Middle frontal gyrus (tissue), 1 donor: Measurements from ENCODE around the gene PITPNC1.
A peak's percentile ranks its signal among the peaks of the same experiment; 100 is the strongest.
"Not testable (repeated sequence)": the region's sequence is repeated elsewhere in the genome, so short reads cannot be mapped to it uniquely, and the experiment has no call there.

Experiments
- DNase-seq: peaks from one replicate; pipeline ENCODE4 v3.0.0-alpha.2; 2015; ENCODE audit warnings: low spot score; ENCODE audit errors: extremely low spot score

The PITPNC1 gene

DNA sequence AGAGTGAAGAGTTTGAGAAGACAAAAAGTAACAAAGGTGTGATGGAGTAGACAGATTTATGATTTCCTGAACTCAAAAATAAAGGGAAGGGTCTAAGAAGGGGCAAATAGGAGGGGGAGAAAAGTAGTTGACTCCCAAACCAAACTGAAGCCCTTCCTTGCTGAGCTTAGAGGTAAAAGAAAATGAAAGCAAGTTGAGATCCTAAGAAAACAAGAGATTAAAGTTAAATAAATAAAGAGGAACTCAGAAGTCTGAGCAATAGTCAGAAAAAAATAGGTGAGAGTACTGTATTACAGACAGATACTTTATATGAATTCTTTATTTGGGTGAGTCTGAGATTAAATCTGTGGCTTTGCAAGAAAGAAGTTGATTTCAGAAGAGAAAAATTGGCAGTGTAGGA is 7.4 kb upstream of the PITPNC1 start:
- no peak for DNase-seq

DNA sequence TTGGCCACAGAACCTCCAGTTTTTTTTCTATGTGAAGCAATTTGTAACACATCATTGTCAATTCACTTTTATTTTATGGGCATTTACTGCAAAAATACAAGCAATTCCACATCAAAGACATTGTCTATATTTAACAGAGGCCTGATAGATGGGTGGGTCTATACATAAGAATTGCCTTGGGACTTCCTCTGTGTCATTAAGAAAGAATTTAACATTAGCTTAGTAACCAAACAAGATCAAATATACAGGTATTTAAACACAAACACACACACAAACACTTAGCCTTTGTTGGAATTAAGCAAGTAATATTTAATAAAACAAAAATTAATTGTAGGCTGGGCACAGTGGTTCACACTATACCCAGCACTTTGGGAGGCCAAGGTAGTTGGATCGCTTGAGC is 4.3 kb upstream of the PITPNC1 start:
- no peak for DNase-seq

DNA sequence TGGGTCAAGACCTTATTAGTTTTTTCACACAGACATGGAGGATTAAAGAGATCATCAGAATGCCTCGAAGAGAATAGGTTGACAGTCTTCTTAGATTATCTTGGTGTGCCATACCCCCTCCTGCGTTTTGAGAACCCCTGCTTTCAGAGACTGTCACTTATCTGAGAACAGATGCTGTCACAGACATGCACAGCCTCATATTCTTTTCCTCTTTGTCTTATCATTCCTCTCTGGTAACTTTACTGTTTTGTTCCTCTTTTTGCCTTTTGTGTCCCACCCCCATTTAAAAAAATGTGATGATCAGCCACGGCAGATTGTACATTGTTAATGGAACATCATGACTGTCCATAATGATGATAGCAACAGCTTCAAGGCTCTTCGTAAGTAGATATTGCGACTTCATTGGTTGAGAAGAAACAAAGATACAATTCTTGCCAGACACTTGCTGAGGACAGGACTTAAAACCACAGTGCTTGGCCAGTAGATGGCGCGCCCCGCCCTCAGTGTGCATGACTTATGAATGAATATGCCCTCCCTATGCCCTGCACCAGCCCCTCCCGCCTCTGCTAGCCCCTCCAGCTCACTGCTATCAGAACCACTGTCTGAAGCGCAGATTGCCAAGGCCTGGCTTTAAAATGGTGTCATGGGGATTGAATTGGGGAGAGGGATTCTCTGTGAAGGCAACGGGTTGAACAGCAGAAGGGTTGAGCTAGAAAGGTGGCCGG is 2.6 kb upstream of the PITPNC1 start:
- DNase-seq: peak; percentile 83

DNA sequence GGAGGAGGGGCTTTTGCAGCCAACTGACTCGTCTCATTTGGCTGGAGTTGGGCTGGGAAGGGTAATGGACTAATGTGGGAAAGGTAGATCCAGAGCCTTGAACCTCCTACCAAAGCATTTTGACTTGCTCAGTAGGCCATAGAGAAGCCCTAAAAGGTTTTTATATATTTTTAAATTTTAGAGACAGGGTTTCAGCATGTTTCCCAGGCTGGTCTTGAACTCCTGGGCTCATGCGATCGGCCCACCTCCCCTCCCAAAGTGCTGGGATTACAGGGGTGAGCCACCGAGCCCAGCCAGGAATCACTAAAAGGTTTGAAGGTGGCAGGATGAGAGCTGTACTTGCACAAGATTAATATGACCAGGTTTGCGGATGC is 2.0 kb upstream of the PITPNC1 start:
- DNase-seq: no peak

DNA sequence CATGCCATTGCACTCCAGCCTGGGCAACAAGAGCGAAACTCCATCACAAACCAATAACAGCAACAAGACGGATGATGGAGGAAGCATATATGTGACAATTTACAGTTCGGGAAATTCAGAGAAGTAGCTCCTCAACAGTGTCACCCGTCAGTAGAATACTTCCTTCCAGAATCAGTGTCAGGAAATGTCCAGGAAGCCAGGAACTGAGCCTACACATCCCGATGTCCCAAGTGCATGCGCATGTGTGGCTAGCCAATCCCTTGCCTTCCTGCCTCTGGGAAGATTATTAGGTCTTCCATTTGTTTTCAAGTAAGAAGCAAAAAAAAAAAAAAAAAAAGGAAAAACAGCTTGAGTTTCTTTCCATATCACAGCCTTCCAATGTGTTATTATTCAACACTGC is 1.4 kb upstream of the PITPNC1 start:
- DNase-seq: no peak

DNA sequence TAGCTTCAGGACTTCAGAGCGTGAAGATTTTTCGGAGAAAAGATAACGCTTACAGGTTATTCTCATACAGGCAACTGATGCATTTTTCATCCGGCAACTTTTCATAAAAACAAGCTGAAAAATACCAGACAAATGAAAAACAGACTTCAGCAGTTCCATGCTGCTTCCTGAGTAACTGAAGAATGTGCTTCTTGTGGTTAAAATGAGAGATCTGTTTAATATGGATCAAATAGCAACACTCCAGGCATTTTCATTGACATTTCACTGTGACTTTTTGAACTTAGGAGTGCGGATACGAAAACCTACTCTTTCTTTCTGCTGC is 705 bp upstream of the PITPNC1 start:
- DNase-seq: no peak

DNA sequence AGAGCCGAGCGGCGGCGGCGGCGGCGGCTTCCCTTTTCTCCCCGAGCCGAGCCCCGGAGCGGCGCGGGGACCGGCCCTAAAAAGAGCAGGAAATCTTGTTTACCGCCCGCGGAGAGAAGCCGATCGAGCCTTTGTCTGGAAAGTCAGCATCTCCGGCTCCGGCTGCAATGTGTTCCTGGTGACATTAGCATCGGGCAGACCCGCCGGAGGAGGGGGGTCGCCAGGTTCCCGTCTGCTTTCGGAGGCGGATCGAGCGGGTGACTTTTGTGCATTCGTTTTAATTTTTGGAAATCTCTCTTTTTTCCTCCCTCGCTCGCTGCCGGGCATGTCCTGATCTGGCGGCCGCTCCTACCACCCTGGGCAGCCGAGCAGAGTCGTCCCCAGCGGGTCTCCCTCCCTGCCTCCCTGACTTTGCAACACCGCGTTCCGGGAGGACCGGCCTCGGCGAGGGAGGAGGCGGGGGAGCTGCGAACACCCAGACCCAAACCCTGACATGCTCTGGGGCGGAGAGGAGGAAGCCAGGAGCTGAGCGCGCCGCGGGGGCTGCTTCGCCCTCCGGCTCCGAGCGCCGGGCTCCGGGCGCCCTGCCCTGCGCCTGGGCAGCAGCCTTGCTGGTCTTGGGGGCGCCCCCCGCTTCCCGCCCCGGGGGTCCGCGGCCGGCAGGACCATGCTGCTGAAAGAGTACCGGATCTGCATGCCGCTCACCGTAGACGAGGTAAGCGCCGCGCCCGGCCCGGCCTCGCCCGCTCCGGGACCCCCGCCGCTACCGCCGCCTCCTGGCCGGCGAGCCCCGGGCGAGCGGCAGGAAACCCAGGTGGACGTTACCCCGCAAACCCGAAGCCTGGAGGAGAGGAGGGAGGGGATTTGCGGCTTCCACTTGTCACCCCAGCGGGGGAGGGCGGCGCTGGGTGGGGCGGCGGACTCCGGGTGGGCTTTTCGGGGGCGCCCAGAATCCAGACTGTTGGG is 690 bp downstream of the PITPNC1 start:
- DNase-seq: no peak

DNA sequence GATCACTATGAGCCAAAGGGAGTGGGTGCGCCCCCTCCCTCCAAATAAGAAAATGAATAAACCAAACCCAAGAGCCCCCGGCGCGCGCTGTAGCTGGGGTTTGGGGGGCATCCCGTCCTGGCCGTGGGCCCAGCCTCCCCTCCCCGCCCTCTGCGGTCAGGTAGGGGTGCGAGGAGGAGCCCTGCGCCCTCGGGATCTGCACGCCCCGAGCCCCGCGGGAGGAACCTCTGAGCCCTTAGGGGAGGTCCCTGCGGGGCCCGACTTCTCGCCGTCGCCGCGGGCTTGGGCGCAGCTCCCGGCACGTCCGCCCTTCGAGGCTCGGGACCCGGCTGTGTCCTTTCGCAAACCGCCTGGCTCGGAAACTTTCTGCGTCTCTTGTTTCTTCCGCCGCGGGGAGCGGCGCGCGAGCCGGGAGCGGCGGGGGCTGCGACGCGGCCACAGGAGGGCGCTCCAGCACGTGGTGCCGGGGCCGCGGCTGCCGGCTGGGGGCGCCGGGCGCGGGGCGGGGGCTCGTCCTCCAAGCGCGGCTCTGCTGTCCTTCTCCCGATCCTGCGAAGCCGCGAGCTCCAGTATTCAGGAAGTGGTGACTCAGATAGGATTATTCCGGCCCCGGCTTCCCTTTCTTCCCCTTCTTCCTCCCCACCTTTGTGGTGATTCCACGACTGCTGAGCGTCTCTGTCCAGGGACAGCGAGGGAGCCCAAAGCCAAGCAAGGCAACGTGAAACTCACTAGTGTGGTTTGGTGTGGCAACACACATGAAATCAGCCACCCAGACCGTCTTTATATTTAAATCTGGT is 1.6 kb downstream of the PITPNC1 start:
- DNase-seq: peak; percentile 67

DNA sequence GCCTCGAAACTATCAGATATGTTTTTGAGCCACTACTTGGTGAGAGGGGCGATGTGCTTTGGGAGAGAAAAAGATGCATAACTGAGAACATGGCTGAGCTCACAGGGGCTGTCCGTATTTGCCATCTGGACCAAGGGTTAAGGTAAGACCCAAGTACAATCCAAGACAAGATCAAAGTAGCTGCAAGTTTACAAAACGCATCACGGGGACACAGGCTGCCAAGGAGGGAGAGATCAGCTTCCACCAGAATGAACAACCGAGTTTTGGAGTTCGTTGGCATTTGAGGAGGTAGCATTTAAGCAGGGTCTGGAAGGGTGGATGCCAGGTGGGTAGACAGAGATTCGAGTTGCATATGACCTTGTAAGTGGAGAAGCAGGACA is 2.2 kb downstream of the PITPNC1 start:
- DNase-seq: no peak

DNA sequence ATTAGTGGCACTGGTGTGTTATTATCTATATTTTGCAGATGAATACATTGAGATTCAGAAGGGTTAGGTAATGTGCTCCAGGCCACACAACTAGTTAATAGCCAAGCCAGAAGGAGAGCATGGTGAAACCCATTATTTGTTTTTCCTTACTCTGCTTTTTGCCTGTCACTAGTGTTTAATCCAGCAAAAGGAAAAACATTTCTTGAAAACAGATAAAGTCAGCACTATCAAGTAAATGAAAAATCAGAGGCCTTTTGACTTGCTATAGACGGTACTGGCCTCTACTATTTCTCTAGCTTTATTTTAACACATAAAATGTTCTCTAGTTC is 4.8 kb downstream of the PITPNC1 start:
- DNase-seq: no peak

DNA sequence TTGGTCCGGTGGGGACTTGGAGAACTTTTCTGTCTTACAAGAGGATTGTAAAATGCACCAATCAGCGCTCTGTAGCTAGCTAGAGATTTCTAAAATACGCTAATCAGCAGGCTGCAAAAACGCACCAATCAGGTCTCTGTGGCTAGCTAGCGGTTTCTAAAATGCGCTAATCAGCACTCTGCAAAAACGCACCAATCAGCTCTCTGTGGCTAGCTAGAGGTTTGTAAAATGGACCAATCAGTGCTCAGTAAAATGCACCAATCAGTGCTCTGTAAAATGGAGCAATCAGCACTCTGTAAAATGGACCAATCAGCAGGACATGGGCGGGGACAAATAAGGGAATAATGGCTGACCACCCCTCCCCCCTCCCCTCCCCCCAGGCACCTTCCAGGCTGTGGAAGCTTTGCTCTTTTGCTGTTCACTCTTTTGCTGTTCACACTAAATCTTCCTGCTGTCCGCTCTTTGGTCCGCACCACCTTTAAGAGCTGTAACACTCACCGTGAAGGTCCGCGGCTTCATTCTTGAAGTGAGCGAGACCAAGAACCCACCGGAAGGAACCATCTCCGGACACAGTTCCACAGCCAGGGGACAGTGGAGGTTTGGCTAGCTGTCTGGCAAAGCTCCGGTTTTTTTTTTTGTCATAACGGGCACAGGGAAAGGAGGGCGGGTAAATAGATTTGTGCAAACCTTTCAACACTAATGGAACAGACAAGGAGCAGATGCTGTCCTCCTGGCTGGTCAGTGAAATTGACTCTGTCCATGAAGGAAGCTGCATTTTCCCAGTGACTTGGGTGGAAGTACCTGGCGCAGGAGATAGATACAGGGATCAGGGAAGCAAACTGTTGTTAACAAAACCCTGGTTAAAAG is 8.3 kb downstream of the PITPNC1 start:
- DNase-seq: no peak

DNA sequence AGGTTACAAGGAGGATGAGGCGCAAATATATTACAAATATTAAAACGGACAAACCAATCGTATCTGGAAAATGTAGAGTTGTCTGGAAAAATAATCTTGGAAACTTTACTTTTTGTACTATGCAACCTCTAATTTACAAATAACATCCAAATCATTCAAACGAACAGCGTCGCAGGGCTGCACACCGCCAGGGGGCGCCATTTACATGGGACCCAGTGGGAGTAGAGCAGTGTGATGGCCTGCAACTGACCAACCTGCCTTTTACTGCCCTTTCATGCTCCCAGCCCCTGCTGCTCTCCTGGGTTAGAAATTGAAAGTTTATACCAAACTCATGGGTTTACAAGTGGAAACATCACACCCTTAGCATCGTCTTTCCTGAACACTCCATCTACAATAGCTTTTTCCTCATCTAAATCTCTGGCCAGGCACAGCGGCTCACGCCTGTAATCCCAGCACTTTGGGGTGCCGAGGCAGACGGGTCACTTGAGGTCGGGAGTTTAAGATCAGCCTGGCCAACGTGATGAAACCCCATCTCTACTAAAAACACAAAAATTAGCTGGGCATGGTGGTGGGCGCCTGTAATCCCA is 10.0 kb downstream of the PITPNC1 start:
- DNase-seq: no peak

DNA sequence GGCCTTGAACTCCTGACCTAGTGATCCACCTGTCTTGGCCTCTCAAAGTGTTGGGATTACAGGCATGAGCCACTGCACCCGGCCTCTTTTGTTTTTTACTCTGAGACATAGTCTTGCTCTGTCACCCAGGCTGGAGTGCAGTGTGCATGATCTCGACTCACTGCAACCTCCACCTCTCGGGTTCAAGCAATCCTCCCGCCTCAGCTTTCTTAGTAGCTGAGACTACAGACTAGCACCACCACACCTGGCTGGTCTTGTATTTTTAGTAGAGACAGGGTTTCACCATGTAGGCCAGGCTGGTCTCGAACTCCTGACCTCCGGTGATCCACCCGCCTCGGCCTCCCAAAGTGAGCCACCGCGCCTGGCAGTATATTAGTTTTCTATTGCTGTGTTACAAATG is 11.5 kb downstream of the PITPNC1 start:
- not testable (repeated sequence) for DNase-seq

DNA sequence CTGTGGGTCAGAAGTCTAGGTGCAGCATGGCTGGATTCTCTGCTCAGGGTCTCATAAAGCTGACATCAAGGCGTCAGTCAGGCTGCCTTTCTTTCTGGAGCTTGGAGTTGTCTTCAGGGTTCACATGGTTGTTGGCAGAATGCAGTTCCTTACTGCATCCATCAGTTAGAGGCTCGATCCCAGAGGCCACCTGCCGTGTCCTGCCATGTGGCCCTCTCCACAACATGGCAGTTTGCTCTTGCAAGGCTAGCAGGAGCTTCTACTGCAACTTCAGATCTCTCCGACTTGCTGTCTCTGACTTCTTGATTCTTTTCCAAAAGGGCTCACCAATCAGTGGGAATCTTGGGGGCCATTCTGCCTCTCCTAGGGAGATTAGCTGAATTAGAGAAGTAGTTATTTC is 11.9 kb downstream of the PITPNC1 start:
- no peak for DNase-seq

DNA sequence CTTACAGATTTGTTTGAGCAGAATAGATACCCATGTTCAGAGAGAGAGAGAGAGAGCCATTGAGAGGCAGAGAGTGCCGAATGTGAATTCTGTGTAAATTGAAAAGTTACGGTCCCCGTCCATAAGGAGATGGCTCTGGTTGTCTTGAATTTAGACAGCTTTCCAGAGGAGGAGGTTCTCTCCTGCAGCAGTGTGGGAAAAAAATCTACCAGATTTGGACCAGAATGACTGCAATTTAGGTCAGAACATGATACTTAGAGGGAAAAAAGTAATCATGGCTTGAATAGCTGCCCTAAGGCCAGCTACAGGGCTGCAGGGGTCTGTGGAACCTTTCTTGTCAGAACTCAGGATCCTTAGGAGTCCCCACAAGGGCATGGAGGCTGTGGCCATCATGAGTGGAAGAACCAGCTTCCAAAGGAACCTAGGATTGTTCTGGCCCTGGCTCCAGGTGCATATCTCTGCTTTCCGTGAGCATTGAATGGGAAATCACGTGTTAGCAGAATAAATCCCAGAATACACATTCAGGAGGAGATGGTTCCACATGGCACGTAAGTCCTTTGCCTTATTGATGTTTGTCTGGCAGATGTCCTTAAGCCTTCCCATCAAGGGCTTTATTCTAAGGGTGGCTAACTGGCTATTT is 13.0 kb downstream of the PITPNC1 start:
- no peak for DNase-seq

DNA sequence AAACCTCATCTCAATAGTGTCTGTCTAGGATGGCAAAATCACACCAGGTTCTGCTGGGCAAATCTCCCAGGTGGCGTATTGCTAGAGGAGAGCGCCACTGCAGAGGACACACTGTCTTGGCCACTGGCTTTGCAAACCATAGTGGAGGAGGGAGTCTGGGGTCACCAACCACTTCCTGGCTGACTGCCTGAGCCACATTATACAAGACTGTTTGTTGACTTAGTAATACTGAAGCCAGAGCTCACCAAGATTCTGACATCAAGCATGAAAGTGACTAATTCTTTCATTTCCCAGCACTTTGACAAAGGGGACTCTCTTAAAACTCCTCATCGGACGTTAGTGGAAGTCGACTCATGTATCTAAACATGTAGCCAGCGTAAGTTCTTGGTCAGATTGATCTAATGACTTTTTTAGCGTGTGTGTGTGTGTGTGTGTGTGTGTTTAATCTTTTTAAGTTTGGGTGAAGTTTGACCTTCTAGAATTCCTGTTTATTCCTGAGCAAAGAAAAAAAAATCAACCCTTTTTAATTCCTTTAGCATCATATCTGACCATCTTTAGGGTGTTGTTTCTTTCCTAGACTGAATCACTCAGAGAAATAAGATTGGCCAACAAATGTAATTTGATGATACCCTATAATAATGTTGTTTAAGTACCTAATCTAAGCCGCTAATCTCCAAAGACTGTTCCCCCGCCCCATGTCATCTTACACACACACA is 13.7 kb downstream of the PITPNC1 start:
- DNase-seq: no peak

DNA sequence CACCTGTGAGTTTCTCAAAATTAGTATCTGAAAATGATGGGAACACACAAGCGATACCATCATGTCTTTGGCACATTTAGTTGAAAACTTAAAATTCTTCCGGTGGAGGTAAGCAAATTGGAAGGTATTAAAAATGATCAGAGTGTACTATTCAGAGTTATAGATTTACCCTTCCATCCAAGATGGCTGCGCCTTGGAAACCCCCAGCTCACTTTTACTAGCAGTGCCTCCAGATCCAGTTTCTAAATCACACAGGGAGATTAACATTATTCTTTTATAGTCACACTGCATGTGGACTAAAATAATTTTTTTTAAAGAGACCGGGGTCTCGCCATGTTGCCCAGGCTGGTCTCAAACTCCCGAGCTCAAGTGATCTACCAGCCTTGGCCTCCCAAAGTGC is 15.0 kb downstream of the PITPNC1 start:
- no peak for DNase-seq

DNA sequence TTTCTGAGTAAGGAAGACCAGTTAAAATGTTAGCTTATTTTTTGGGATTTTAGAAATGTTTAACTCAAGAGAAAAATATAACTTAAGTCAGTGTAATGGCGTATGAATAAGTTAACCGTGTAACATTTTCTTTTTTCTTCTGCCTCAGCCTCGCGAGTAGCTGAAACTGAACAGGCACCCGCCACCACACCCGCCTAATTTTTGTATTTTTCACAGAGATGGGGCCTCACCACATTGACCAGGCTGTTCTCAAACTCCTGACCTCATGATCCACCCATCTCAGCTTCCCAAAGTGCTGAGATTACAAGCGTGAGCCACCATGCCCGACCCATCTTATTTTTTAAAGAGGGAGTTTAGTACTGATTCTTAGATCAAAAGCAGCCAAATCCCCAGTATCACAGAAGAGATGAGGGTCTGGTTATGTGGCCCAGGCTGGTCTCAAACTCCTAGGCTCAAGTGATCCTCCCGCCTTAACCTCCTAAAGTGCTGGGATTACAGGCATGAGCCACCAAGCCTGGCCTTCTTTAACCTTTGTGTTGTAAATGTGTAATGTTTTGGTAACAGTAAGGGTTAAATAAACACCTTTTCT is 16.8 kb downstream of the PITPNC1 start:
- DNase-seq: no peak

DNA sequence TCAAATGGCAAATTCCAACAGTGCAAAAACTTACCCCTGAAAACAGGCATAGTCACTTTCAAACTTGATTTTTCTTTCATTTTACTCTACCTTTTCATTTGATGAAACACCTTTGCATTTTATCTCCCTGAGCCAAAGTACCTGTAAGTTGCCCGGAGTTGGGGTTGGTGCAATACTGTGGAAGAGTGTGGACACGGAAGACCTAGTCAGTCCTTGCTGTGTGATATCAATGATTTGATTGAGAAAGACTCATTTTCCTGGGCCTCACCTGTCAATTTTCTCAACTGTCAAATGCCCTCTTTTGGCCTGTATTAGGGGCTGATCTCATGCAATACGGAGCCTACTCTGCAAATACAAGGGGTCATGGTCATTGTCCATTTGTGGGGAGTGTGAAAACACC is 22.6 kb downstream of the PITPNC1 start:
- DNase-seq: no peak
